Heart left ventricle (tissue), 16 donors: ENCODE results near the gene CGB1. TPM values are rescaled to one million over a fixed set of nuclear protein-coding genes. Genes with fewer than 3 reads are reported as not detected.

Experiments used
- ATAC-seq, 4 donors: fragments of 200-7000 bp; cut with Tn5 transposase; one replicate each; pipeline ENCODE4 v1.9.1; 2020 to 2022; ENCODE audit warnings: moderate library complexity in 4 of 4, mild to moderate bottlenecking in 3 of 4, moderate number of reproducible peaks in 1 of 4
- DNase-seq, 5 donors: peaks; one replicate each; pipeline ENCODE4 v3.0.0-alpha.2; 2020
- H3K27ac ChIP-seq, 12 donors: fragments of 200-600 bp; sonication (generic) in 4 of 12; one replicate each; pipeline versions ENCODE4 v1.5.0 to v1.8.0; 2016 to 2022; ENCODE audit warnings: mild to moderate bottlenecking in 2 of 12
- H3K27me3 ChIP-seq, 9 donors: fragments of 200-600 bp; sonication (generic) in 2 of 9; one replicate each; pipeline versions ENCODE4 v1.5.1 to v1.8.0; 2016 to 2022; ENCODE audit warnings: mild to moderate bottlenecking in 3 of 9
- H3K36me3 ChIP-seq, 9 donors: fragments of 200-600 bp; sonication (generic) in 2 of 9; one replicate each; pipeline versions ENCODE4 v1.5.0 to v1.8.0; 2018 to 2022; ENCODE audit warnings: mild to moderate bottlenecking in 2 of 9
- H3K4me1 ChIP-seq, 12 donors: fragments of 200-600 bp; sonication (generic) in 4 of 12; one replicate each; pipeline versions ENCODE4 v1.5.0 to v1.8.0; 2016 to 2022; ENCODE audit warnings: mild to moderate bottlenecking in 3 of 12
- H3K4me3 ChIP-seq, 12 donors: fragments of 200-600 bp; sonication (generic) in 4 of 12; one replicate each; pipeline versions ENCODE4 v1.5.0 to v1.8.0; 2017 to 2022; ENCODE audit warnings: mild to moderate bottlenecking in 9 of 12, moderate library complexity in 4 of 12
- H3K9me3 ChIP-seq, 12 donors: fragments of 200-600 bp; sonication (generic) in 4 of 12; one replicate each; pipeline versions ENCODE4 v1.5.0 to v1.8.0; 2016 to 2022; ENCODE audit warnings: mild to moderate bottlenecking in 1 of 12
- POLR2A ChIP-seq, 2 donors: fragments of 450-650 bp; IDR thresholded peaks; one replicate each; pipeline ENCODE4 v1.6.1; 2017; ENCODE audit warnings: antibody characterized with exemption in 2 of 2, mild to moderate bottlenecking in 2 of 2, moderate library complexity in 2 of 2
- WGBS, 4 donors: extraction: QIAGEN DNeasy Blood & Tissue Kit in 2 of 4; methylation state at CpG; one replicate each; pipeline versions ENCODE4 v1.1.5 to v1.1.7; 2013 to 2018; 5-methylcytosine and 5-hydroxymethylcytosine counted together
- intact Hi-C, 10 donors: fragments of 100-400 bp; cut with DNase I; formaldehyde crosslinking; loops; one replicate each; pipeline versions ENCODE4 v1.11.1 to v1.14.2; 2022
- microRNA-seq, 4 donors: library from miRNA; unstranded; fragments of <30 nt; microRNA quantifications; one replicate each; pipeline versions ENCODE4 to v1.2.0, GENCODE V29; 2017 to 2020
- polyA plus RNA-seq, 2 donors: library from polyadenylated mRNA; stranded (reverse); fragments of 200-250 nt; gene quantifications; one replicate each; pipeline ENCODE4 v1.2.3, GENCODE V29; 2013
- total RNA-seq, 9 donors: library from RNA; depleted of rRNA in 2 of 9; stranded (reverse); fragments of >200 nt in 2 of 9; fragmentation: NEBNext Ultra II Directional in 3 of 9; extraction: Animal tissue kit (Norgen Biotek cat#: 25700) in 3 of 9; gene quantifications; one replicate each; pipeline versions ENCODE4 v1.1.0 to v1.2.4, GENCODE V29; 2016 to 2023
- TF ChIP-seq, protein P1 (sequence below), 12 donors: fragments of 200-600 bp; sonication (generic) in 4 of 12; IDR thresholded peaks; one replicate each; pipeline versions ENCODE4 v1.5.0 to v1.8.0; 2018 to 2022; ENCODE audit warnings: antibody characterized with exemption in 12 of 12, mild to moderate bottlenecking in 5 of 12
- donor health status: ischemic (EF 13 %, LVEDD 7.1; RV severe dilation, severe dysfunction).
- donor health status: healthy with polysubstance abuse.
- donor health status: DM: no; HTN: yes; CAD: no.
- donor health status: DM: no; HTN: no; CAD: no.
- donor health status: ischemic (EF 25% LVEDD 6.9; RV normal size, moderate dysfunction).
- donor health status: ischemic (EF 25% LVEDD 5.7; RV mildly dilated, moderate dysfunction).
- donor health status: healthy.
- donor health status: DM: yes; HTN: yes; CAD: no.
- donor health status: ischemic (EF 35%, LVEDD 5.7; RV mildly dilated, moderate dysfunction).
- donor health status: nonischemic (EF 11% LVEDD 7.7; RV severe dilation, severe dysfunction).
- donor health status: DM: yes; HTN: yes; CAD: no.
- donor health status: PGD.
- donor health status: ischemic (EF 29% LVEDD 5.4; RV normal size, mild dysfunction).
- donor health status: nonischemic (EF 23%, LVEDD 6.1; RV moderate dilation, normal function).

CGB1 gene
- total and polyA plus RNA-seq, 11 donors = not detected

DNA sequence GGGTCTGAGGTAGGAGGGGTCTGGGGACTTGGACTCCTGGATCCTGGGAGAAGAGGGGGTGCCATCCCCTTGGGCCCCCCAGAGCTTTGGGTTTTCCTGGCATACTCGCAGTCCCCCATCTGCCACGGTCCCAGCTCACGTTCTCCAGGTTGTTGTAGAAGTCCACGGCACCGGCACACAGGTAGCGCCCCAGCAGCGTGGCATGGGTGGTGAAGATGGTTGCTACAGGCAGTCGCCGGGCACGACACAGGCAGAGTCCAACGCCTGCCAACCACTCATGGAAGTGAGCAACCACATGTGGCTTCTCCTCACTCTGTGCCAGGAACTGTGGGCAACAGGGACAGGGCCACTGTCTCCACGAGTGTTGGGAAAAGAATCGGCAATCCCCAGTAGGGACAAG is 51.0 kb downstream of the CGB1 start:
- no peak overlapping the region for H3K27ac ChIP-seq
- WGBS, 4 donors = 72 to 90% (median 83%) methylated on average over 10 to 13 of the region's 13 CpGs
- H3K36me3 ChIP-seq = peaks cover 0 to 89% (median 81%) of the 10 kb centered on the region in 9 donors
- no peak for ATAC-seq
- intact Hi-C loops = no loop called here
- no peak for DNase-seq
- TF ChIP-seq POLR2A (IDR thresholded peaks at IDR 0.05) = no peak
- TF ChIP-seq, protein P1, sequence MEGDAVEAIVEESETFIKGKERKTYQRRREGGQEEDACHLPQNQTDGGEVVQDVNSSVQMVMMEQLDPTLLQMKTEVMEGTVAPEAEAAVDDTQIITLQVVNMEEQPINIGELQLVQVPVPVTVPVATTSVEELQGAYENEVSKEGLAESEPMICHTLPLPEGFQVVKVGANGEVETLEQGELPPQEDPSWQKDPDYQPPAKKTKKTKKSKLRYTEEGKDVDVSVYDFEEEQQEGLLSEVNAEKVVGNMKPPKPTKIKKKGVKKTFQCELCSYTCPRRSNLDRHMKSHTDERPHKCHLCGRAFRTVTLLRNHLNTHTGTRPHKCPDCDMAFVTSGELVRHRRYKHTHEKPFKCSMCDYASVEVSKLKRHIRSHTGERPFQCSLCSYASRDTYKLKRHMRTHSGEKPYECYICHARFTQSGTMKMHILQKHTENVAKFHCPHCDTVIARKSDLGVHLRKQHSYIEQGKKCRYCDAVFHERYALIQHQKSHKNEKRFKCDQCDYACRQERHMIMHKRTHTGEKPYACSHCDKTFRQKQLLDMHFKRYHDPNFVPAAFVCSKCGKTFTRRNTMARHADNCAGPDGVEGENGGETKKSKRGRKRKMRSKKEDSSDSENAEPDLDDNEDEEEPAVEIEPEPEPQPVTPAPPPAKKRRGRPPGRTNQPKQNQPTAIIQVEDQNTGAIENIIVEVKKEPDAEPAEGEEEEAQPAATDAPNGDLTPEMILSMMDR (IDR thresholded peaks at IDR 0.05) = no peak
- no peaks in the 10 kb centered on the region for H3K27me3 ChIP-seq
- no peak overlapping the region for H3K4me3 ChIP-seq
- peaks cover 0 to 23% (median 11%) of the 10 kb centered on the region in 12 donors for H3K4me1 ChIP-seq
- no peaks in the 10 kb centered on the region for H3K9me3 ChIP-seq

Small RNAs within 50 kb of the gene (microRNA-seq; reads per million reads assigned to microRNA genes)
- 0 to 0.26 (median 0) reads per million in 4 donors for gene MIR6798

Other genes with a start within 250 kb of the CGB1 start
- 100 to 1,000 TPM in 1 of 9 donors, 10 to 100 TPM in 8; 39.8 to 103 (median 61.7) TPM for gene BCAT2, start 225.9 kb downstream of the CGB1 start, total RNA-seq
- gene BCAT2, start 225.9 kb downstream of the CGB1 start, polyA plus RNA-seq = 10 to 100 TPM; 62.5 to 84.7 TPM
- 1 to 10 TPM in 8 of 9 donors, not detected in 1; 1.2 to 5.4 (median 3.3) TPM for gene HSD17B14, start 200.4 kb downstream of the CGB1 start, total RNA-seq
- gene HSD17B14, start 200.4 kb downstream of the CGB1 start, polyA plus RNA-seq = 1 to 10 TPM; 1.6 to 2.7 TPM
- gene PLEKHA4, start 168.3 kb downstream of the CGB1 start, total RNA-seq = 10 to 100 TPM in 8 of 9 donors, 1 to 10 TPM in 1; 7.5 to 66.9 (median 24.8) TPM
- gene PLEKHA4, start 168.3 kb downstream of the CGB1 start, polyA plus RNA-seq = 10 to 100 TPM; 28.6 to 32.0 TPM
- 10 to 100 TPM; 51.7 to 88.2 (median 62.6) TPM for gene PPP1R15A, start 164.5 kb downstream of the CGB1 start, total RNA-seq
- gene PPP1R15A, start 164.5 kb downstream of the CGB1 start, polyA plus RNA-seq = 100 to 1,000 TPM in 1 of 2 donors, 10 to 100 TPM in 1; 86.6 to 181 TPM
- gene TULP2, start 138.2 kb downstream of the CGB1 start, total RNA-seq = 1 to 10 TPM in 1 of 9 donors, under 1 TPM in 5, not detected in 3; 0.21 to 1.1 (median 0.32) TPM
- gene TULP2, start 138.2 kb downstream of the CGB1 start, polyA plus RNA-seq = under 1 TPM in 1 of 2 donors, not detected in 1; 0.26 TPM
- 100 to 1,000 TPM; 200 to 428 (median 286) TPM for gene NUCB1, start 136.6 kb downstream of the CGB1 start, total RNA-seq
- 100 to 1,000 TPM; 179 to 384 TPM for gene NUCB1, start 136.6 kb downstream of the CGB1 start, polyA plus RNA-seq
- gene DHDH, start 103.2 kb downstream of the CGB1 start, total RNA-seq = under 1 TPM in 1 of 9 donors, not detected in 8; 0.49 TPM
- under 1 TPM in 1 of 2 donors, not detected in 1; 0.15 TPM for gene DHDH, start 103.2 kb downstream of the CGB1 start, polyA plus RNA-seq
- gene BAX, start 82.0 kb downstream of the CGB1 start, total RNA-seq = 10 to 100 TPM; 17.9 to 68.4 (median 23.1) TPM
- 10 to 100 TPM; 21.1 to 34.4 TPM for gene BAX, start 82.0 kb downstream of the CGB1 start, polyA plus RNA-seq
- gene FTL, start 71.6 kb downstream of the CGB1 start, total RNA-seq = 1,000 to 10,000 TPM in 4 of 9 donors, 100 to 1,000 TPM in 5; 484 to 6,770 (median 857) TPM
- 1,000 to 10,000 TPM in 1 of 2 donors, 100 to 1,000 TPM in 1; 836 to 1,542 TPM for gene FTL, start 71.6 kb downstream of the CGB1 start, polyA plus RNA-seq
- gene GYS1, start 43.6 kb downstream of the CGB1 start, total RNA-seq = 100 to 1,000 TPM; 125 to 264 (median 173) TPM
- gene GYS1, start 43.6 kb downstream of the CGB1 start, polyA plus RNA-seq = 100 to 1,000 TPM; 114 to 154 TPM
- 10 to 100 TPM; 41.4 to 93.9 (median 50.9) TPM for gene RUVBL2, start 43.0 kb downstream of the CGB1 start, total RNA-seq
- gene RUVBL2, start 43.0 kb downstream of the CGB1 start, polyA plus RNA-seq = 100 to 1,000 TPM in 1 of 2 donors, 10 to 100 TPM in 1; 68.0 to 109 TPM
- not detected for gene LHB, start 19.8 kb downstream of the CGB1 start, total RNA-seq
- gene LHB, start 19.8 kb downstream of the CGB1 start, polyA plus RNA-seq = not detected
- gene CGB3, start 12.6 kb downstream of the CGB1 start, total RNA-seq = not detected
- gene CGB3, start 12.6 kb downstream of the CGB1 start, polyA plus RNA-seq = not detected
- not detected for gene CGB2, start 5.0 kb downstream of the CGB1 start, total RNA-seq
- not detected for gene CGB2, start 5.0 kb downstream of the CGB1 start, polyA plus RNA-seq
- gene CGB5, start 7.0 kb upstream of the CGB1 start, total RNA-seq = not detected
- not detected for gene CGB5, start 7.0 kb upstream of the CGB1 start, polyA plus RNA-seq
- not detected for gene CGB8, start 12.2 kb upstream of the CGB1 start, total RNA-seq
- not detected for gene CGB8, start 12.2 kb upstream of the CGB1 start, polyA plus RNA-seq
- gene CGB7, start 20.9 kb upstream of the CGB1 start, total RNA-seq = under 1 TPM in 1 of 9 donors, not detected in 8; 0.27 TPM
- under 1 TPM; 0.08 TPM for gene CGB7, start 20.9 kb upstream of the CGB1 start, polyA plus RNA-seq
- not detected for gene NTF4, start 27.9 kb upstream of the CGB1 start, total RNA-seq
- gene NTF4, start 27.9 kb upstream of the CGB1 start, polyA plus RNA-seq = under 1 TPM in 1 of 2 donors, not detected in 1; 0.76 TPM
- 1 to 10 TPM in 2 of 9 donors, under 1 TPM in 7; 0.12 to 1.6 (median 0.36) TPM for gene KCNA7, start 35.8 kb upstream of the CGB1 start, total RNA-seq
- 1 to 10 TPM in 1 of 2 donors, under 1 TPM in 1; 0.07 to 2.2 TPM for gene KCNA7, start 35.8 kb upstream of the CGB1 start, polyA plus RNA-seq
- 100 to 1,000 TPM in 4 of 9 donors, 10 to 100 TPM in 5; 61.6 to 115 (median 92.2) TPM for gene SNRNP70, start 48.6 kb upstream of the CGB1 start, total RNA-seq
- 100 to 1,000 TPM in 1 of 2 donors, 10 to 100 TPM in 1; 96.6 to 163 TPM for gene SNRNP70, start 48.6 kb upstream of the CGB1 start, polyA plus RNA-seq
- 10 to 100 TPM; 13.4 to 55.8 (median 22.6) TPM for gene LIN7B, start 77.5 kb upstream of the CGB1 start, total RNA-seq
- 10 to 100 TPM; 12.6 to 40.5 TPM for gene LIN7B, start 77.5 kb upstream of the CGB1 start, polyA plus RNA-seq
- gene C19orf73, start 82.2 kb upstream of the CGB1 start, total RNA-seq = 1 to 10 TPM in 6 of 9 donors, under 1 TPM in 3; 0.69 to 3.1 (median 1.3) TPM
- gene C19orf73, start 82.2 kb upstream of the CGB1 start, polyA plus RNA-seq = 1 to 10 TPM; 1.4 to 3.8 TPM
- gene PPFIA3, start 82.6 kb upstream of the CGB1 start, total RNA-seq = 1 to 10 TPM; 2.7 to 7.7 (median 5.1) TPM
- gene PPFIA3, start 82.6 kb upstream of the CGB1 start, polyA plus RNA-seq = 10 to 100 TPM in 1 of 2 donors, 1 to 10 TPM in 1; 7.4 to 12.8 TPM
- gene HRC, start 118.5 kb upstream of the CGB1 start, total RNA-seq = 1,000 to 10,000 TPM in 4 of 9 donors, 100 to 1,000 TPM in 5; 544 to 1,953 (median 875) TPM
- gene HRC, start 118.5 kb upstream of the CGB1 start, polyA plus RNA-seq = 100 to 1,000 TPM; 267 to 867 TPM
- 10 to 100 TPM; 19.3 to 34.5 (median 25.8) TPM for gene TRPM4, start 120.9 kb upstream of the CGB1 start, total RNA-seq
- gene TRPM4, start 120.9 kb upstream of the CGB1 start, polyA plus RNA-seq = 10 to 100 TPM; 16.8 to 45.3 TPM